ENCODE measurements around the gene ZNF518A. TPM values are rescaled to one million over a fixed set of nuclear protein-coding genes. Genes with fewer than 3 reads are reported as not detected.

The ZNF518A gene
- total and polyA plus RNA-seq, 2 of the 8 experiments (the other 6 are each of a cell fraction or from before 2014, with no cell fraction given) = 6.6 to 34.8 TPM

- no peak for TF ChIP-seq CHD7 (IDR thresholded peaks at IDR 0.05; ENCODE audit: insufficient replicate concordance, low read length)
- TF ChIP-seq POLR2AphosphoS5 (IDR thresholded peaks at IDR 0.05; ENCODE audit: low read depth, low read length) = no peak
- no peak for TF ChIP-seq TAF7 (optimal IDR thresholded peaks at IDR 0.05; ENCODE audit: borderline replicate concordance, low read depth, low read length)
- TF ChIP-seq TAF1 (IDR thresholded peaks at IDR 0.05; ENCODE audit: low read depth, low read length) = no peak
- no peak for TF ChIP-seq GTF2F1 (IDR thresholded peaks at IDR 0.05; ENCODE audit: borderline replicate concordance, low read depth, low read length)
These were observed 42.6 kb downstream of the ZNF518A start (continued) for GRCh38 chr10:96172666-96173065.

Measured in H1 (cell line).